Osteoblast (primary cell): ENCODE results near the gene NRG3. TPM values are rescaled to one million over a fixed set of nuclear protein-coding genes. Genes with fewer than 3 reads are reported as not detected.

Experiments
- DNase-seq: peaks from one replicate; pipeline ENCODE4 v3.0.0; 2011; ENCODE audit warnings: low spot score, mixed read lengths; ENCODE audit not compliant: insufficient read length; ENCODE audit errors: missing footprints
- H2AFZ ChIP-seq: 2 replicates; pipeline ENCODE4 v1.6.0; 2011; ENCODE audit warnings: mild to moderate bottlenecking, low read length
- H3K27ac ChIP-seq: 2 replicates; pipeline ENCODE4 v1.5.1; 2011; ENCODE audit warnings: mild to moderate bottlenecking, low read depth, low read length, moderate library complexity
- H3K27me3 ChIP-seq: 2 replicates; pipeline ENCODE4 v1.6.0; 2012; ENCODE audit warnings: mild to moderate bottlenecking, control low read depth, inconsistent platforms, low read length, moderate library complexity; ENCODE audit not compliant: insufficient read depth
- H3K36me3 ChIP-seq: 2 replicates; pipeline ENCODE4 v1.5.1; 2011; ENCODE audit warnings: mild to moderate bottlenecking, low read length, control low read depth, moderate library complexity; ENCODE audit not compliant: insufficient read depth
- H3K4me1 ChIP-seq: 2 replicates; pipeline ENCODE4 v1.5.1; 2011; ENCODE audit warnings: mild to moderate bottlenecking, low read length, control low read depth, moderate library complexity; ENCODE audit not compliant: insufficient read depth
- H3K4me2 ChIP-seq: 2 replicates; pipeline ENCODE4 v1.6.0; 2011; ENCODE audit warnings: mild to moderate bottlenecking, low read length; ENCODE audit not compliant: insufficient read depth
- H3K4me3 ChIP-seq: fragments of 200-600 bp; sonication (generic); 3 replicates; pipeline ENCODE4 v1.5.1; 2012; ENCODE audit warnings: mild to moderate bottlenecking, low read length, inconsistent platforms; ENCODE audit not compliant: insufficient read depth
- H3K79me2 ChIP-seq: 2 replicates; pipeline ENCODE4 v1.6.0; 2012; ENCODE audit warnings: mild to moderate bottlenecking, low read length, control low read depth, inconsistent platforms; ENCODE audit not compliant: insufficient read depth
- H3K9me3 ChIP-seq: 2 replicates; pipeline ENCODE4 v1.5.1; 2011; ENCODE audit warnings: low read depth, low read length, control low read depth
- H4K20me1 ChIP-seq: 2 replicates; pipeline ENCODE4 v1.6.0; 2012; ENCODE audit warnings: mild to moderate bottlenecking, low read length, control low read depth; ENCODE audit not compliant: insufficient read depth
- CTCF ChIP-seq: IDR thresholded peaks from 2 replicates; pipeline ENCODE4 v1.5.1; 2011; ENCODE audit warnings: mild to moderate bottlenecking, low read depth, low read length, moderate library complexity; ENCODE audit errors: extremely low read depth
- total RNA-seq: library from RNA; depleted of rRNA; stranded (reverse); fragments of >200 nt; gene quantifications from 2 replicates; pipeline ENCODE4 v1.2.3, GENCODE V29; 2012

NRG3 gene
- total RNA-seq, 1 donor: not detected

GRCh38 chr10:81918766-81919165 lies 43.8 kb downstream of the NRG3 start:
- Histone ChIP-seq H4K20me1 (no peaks in the 10 kb centered on the region), H3K79me2 (no peaks in the 10 kb centered on the region), H3K9me3 (no peaks in the 10 kb centered on the region), H3K4me1 (no peaks in the 10 kb centered on the region), H3K36me3 (no peaks in the 10 kb centered on the region), H3K4me2 (no peak overlapping the region), H2AFZ (no peak overlapping the region), H3K27me3 (no peaks in the 10 kb centered on the region), H3K27ac (no peak overlapping the region), H3K4me3 (no peak overlapping the region)
- TF ChIP-seq CTCF: no peak
- no peak for DNase-seq

DNA sequence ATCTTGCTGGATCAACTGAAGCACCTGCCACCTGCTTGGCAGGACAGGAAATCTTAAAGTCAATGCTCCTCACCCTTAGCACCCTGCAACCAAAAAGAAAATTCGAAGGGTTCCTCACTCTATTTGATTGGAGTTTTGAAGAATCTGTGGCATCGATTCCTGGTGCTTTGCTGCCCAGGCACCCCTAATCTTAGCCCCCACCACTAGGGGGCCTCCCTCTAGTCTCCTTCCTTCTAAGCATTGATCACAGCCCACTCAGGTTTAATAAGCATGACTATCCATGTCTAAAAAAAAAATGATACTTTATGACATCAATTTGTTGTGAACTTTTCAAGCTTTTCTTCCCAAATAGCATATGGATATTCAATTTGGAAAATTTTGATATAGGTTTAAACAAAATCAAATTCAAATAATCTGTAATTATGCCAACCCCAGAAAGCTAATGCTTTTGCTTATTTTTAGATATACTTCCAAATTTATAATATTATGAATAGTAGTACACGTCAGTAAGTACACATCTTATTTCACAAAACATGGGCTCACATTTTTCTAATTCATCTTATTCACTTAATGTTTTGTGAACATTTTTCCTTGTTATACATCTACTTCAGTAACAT lies 45.3 kb downstream of the NRG3 start:
- no peaks in the 10 kb centered on the region for H3K27me3 ChIP-seq
- no peak overlapping the region for H2AFZ ChIP-seq
- no peak overlapping the region for H3K4me2 ChIP-seq
- H3K36me3 ChIP-seq: no peaks in the 10 kb centered on the region
- H3K9me3 ChIP-seq: no peaks in the 10 kb centered on the region
- no peak for DNase-seq
- no peak for TF ChIP-seq CTCF
- no peaks in the 10 kb centered on the region for H4K20me1 ChIP-seq
- no peak overlapping the region for H3K4me3 ChIP-seq
- no peaks in the 10 kb centered on the region for H3K79me2 ChIP-seq
- H3K4me1 ChIP-seq: no peaks in the 10 kb centered on the region
- H3K27ac ChIP-seq: no peak overlapping the region

GRCh38 chr10:81928119-81928518 lies 53.1 kb downstream of the NRG3 start:
- DNase-seq: no peak
- Histone ChIP-seq H3K27me3 (no peaks in the 10 kb centered on the region), H3K4me1 (no peaks in the 10 kb centered on the region), H3K4me2 (no peak overlapping the region), H3K36me3 (no peaks in the 10 kb centered on the region), H3K79me2 (no peaks in the 10 kb centered on the region), H3K27ac (no peak overlapping the region), H4K20me1 (no peaks in the 10 kb centered on the region), H3K9me3 (no peaks in the 10 kb centered on the region), H3K4me3 (no peak overlapping the region), H2AFZ (no peak overlapping the region)
- TF ChIP-seq CTCF: no peak

GRCh38 chr10:81943583-81943982 lies 68.6 kb downstream of the NRG3 start:
- no peak overlapping the region for H3K4me2 ChIP-seq
- H3K36me3 ChIP-seq: no peaks in the 10 kb centered on the region
- no peak for TF ChIP-seq CTCF
- H3K27me3 ChIP-seq: no peaks in the 10 kb centered on the region
- H2AFZ ChIP-seq: no peak overlapping the region
- H3K4me3 ChIP-seq: no peak overlapping the region
- no peaks in the 10 kb centered on the region for H3K9me3 ChIP-seq
- no peaks in the 10 kb centered on the region for H3K4me1 ChIP-seq
- no peak for DNase-seq
- H3K27ac ChIP-seq: no peak overlapping the region
- no peaks in the 10 kb centered on the region for H4K20me1 ChIP-seq
- no peaks in the 10 kb centered on the region for H3K79me2 ChIP-seq
